Stimulated activated CD8-positive, alpha-beta memory T cell treated with anti-CD3 and anti-CD28 coated beads, Interleukin-7, amount 100 ng/mL, for 4 hours (primary cell): ENCODE data around the gene HPSE2.

Source experiments
- DNase-seq, 2 donors: peaks; one replicate each; pipeline ENCODE4 v3.0.0-alpha.2; 2020; ENCODE audit warnings: low read depth in 2 of 2

HPSE2 gene

GRCh38 chr10:98620503-98620902 lies 615.1 kb downstream of the HPSE2 start:
- no peak for DNase-seq

- DNase-seq = no peak
These were observed 616.2 kb downstream of the HPSE2 start for GRCh38 chr10:98619446-98619845.

- no peak for DNase-seq
These were observed 617.6 kb downstream of the HPSE2 start for GRCh38 chr10:98617906-98618520.

GRCh38 chr10:98613446-98613845 lies 622.2 kb downstream of the HPSE2 start:
- DNase-seq = no peak

GRCh38 chr10:98611436-98611835 lies 624.2 kb downstream of the HPSE2 start:
- no peak for DNase-seq

- DNase-seq = no peak
These were observed 624.8 kb downstream of the HPSE2 start for GRCh38 chr10:98610836-98611235.

GRCh38 chr10:98610301-98610700 lies 625.4 kb downstream of the HPSE2 start:
- no peak for DNase-seq

- no peak for DNase-seq
These were observed 626.4 kb downstream of the HPSE2 start for GRCh38 chr10:98609265-98609664.

- DNase-seq = no peak
These were observed 627.2 kb downstream of the HPSE2 start for GRCh38 chr10:98608411-98608810.

- DNase-seq = no peak
These were observed 633.4 kb downstream of the HPSE2 start for GRCh38 chr10:98602224-98602623.

- DNase-seq = no peak
These were observed 636.5 kb downstream of the HPSE2 start for GRCh38 chr10:98599032-98599610.

- DNase-seq = no peak
These were observed 639.2 kb downstream of the HPSE2 start for GRCh38 chr10:98596404-98596803.

GRCh38 chr10:98589691-98590090 lies 646.0 kb downstream of the HPSE2 start:
- no peak for DNase-seq

- DNase-seq = no peak
These were observed 646.6 kb downstream of the HPSE2 start for GRCh38 chr10:98589007-98589406.

- DNase-seq = no peak
These were observed 648.4 kb downstream of the HPSE2 start for GRCh38 chr10:98587156-98587837.

- DNase-seq = no peak
These were observed 649.6 kb downstream of the HPSE2 start for GRCh38 chr10:98586096-98586495.

GRCh38 chr10:98582363-98582762 lies 653.3 kb downstream of the HPSE2 start:
- DNase-seq = no peak

- no peak for DNase-seq
These were observed 658.1 kb downstream of the HPSE2 start for GRCh38 chr10:98577578-98577977.

- DNase-seq = no peak
These were observed 658.5 kb downstream of the HPSE2 start for GRCh38 chr10:98577168-98577567.

- no peak for DNase-seq
These were observed 659.6 kb downstream of the HPSE2 start for GRCh38 chr10:98576096-98576495.

GRCh38 chr10:98572594-98572993 lies 663.1 kb downstream of the HPSE2 start:
- no peak for DNase-seq

- no peak for DNase-seq
These were observed 664.8 kb downstream of the HPSE2 start for GRCh38 chr10:98570834-98571233.

GRCh38 chr10:98569853-98570252 lies 665.8 kb downstream of the HPSE2 start:
- DNase-seq = no peak
